Stimulated activated CD4-positive, alpha-beta T cell treated with anti-CD3 and anti-CD28 coated beads, Interleukin-2, amount 100 ng/mL, for 24 hours (primary cell): ENCODE measurements around the gene SNX25.

Experiments
- DNase-seq, 2 donors: peaks; one replicate each; pipeline ENCODE4 v3.0.0-alpha.2; 2020

SNX25 gene

GRCh38 chr4:185270037-185270436 is 60.6 kb downstream of the SNX25 start:
- DNase-seq, result no peak

- no peak for DNase-seq
Observed at GRCh38 chr4:185270885-185271284, 61.5 kb downstream of the SNX25 start.

DNA sequence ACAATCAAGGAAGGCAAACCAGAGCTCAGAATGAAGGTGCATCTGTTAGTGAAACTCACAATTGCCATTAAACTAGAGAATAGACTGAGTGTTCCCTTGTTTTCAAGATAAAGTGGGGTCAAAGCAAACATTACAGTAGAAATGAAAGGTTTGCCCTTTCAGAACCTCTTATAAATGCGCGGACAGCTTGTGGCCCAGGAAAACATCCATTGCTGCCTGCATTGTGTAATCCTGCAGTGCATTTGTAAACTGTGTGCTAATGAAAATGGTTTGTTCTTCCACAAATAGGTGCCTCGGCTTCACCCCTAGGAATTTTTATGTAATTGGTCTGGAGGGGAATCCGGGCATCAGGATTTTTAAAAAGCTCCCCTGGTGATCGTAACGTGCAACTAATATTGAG is 62.8 kb downstream of the SNX25 start:
- no peak for DNase-seq

- no peak for DNase-seq
Observed at GRCh38 chr4:185275501-185275900, 66.1 kb downstream of the SNX25 start.

- no peak for DNase-seq
Observed at GRCh38 chr4:185276036-185276435, 66.6 kb downstream of the SNX25 start.

DNA sequence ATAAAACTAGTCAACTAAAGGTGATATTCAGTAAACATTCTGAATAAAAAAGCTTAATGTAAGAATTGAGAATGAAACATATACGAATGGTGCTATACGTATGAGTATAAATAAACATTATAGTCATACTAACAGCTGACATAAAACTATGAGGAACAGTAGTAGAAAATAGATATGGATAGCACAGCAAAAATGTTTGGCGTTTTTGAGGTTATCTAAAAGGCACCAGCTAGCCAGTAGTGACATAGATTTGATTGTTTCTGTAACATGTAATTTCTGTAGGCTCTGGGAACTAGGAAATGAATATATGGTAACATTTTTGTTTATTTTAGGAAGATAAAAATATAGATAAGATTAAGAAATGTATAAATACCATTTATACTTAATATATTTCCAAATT is 69.3 kb downstream of the SNX25 start:
- DNase-seq, result no peak

- DNase-seq, result no peak
Observed at GRCh38 chr4:185280608-185281007, 71.2 kb downstream of the SNX25 start.

- DNase-seq, result no peak
Observed at GRCh38 chr4:185282968-185283367, 73.6 kb downstream of the SNX25 start.

DNA sequence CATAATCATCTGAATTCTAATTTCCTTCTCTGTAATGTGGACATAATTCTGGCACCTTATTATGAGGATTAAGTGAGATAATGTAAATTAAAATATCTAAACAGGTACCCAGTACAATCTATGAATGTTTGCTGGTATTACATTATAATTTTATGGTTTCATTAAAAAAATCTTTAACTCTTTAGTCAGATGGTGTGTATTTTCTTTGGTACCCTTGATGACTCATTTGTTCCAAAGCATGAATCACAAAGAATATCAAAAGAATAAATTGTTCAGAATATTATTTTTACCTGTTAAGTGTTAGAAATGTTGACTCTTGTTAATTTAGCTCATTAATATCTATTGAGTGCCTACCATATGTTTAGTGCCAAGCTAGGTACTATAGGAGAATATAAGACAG is 74.3 kb downstream of the SNX25 start:
- DNase-seq, result no peak

DNA sequence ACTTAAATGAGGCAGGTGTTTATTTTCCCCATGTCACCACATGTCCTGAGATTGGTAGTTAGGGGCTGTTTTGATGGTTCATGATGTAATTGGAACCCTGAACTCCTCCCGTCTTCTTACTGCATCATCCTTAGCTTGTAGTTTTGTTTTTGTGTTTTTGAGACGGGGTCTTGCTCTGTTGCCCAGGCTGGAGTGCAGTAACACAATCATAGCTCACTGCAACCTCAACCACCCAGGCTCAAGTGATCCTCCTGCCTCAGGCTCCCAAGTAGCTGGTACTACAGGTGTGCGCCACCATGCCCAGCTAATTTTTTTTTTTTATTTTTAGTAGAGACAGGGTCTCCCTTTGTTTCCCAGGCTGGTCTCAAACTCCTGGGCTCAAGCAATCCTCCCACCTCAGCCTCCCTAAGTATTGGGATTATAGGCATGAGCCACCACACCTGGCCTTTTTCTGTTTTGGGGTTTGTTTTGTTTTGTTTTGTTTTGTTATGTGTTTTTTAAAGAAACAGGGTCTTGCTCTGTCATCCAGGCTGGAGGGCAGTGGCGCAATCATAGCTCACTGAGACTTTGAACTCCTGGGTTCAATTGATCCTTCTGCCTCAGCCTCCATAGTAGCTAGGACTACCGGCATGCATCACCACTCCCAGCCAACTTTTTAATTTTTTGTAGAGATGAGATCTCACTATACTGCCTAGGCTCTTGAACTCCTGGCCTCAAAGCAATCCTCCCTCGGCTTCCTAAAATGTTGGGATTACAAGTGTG is 76.4 kb downstream of the SNX25 start:
- no peak for DNase-seq

- DNase-seq, result no peak
Observed at GRCh38 chr4:185286571-185286970, 77.2 kb downstream of the SNX25 start.

- DNase-seq, result no peak
Observed at GRCh38 chr4:185287031-185287430, 77.6 kb downstream of the SNX25 start.

DNA sequence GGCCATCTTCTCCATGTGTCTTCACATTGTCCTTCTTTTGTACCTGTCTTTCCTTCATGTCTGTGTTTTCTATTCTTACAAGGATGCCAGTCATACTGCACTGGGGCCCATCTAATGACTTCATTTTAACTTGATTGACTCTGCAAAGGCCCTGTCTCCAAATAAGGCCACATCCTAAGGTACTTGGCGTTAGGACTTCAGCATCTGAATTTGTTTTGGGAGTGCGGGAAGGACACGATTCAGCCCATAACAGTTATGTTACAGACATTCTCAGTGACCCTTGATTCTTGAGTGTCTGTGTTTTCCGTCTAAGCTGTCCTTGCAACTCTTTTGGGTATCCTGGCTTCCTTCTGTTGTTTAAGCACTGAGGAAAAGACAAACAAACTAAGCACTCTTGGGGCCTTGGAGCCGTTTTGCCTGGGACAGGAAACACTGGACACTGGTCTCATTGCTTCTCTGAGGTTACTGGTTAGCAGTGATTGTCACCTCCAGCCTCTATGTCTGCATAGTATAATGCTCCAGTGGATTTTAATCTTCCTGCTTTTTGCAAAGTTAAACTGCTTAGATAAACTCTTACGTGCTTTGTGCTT is 80.7 kb downstream of the SNX25 start:
- no peak for DNase-seq

GRCh38 chr4:185290656-185291055 is 81.3 kb downstream of the SNX25 start:
- no peak for DNase-seq

GRCh38 chr4:185293202-185293601 is 83.8 kb downstream of the SNX25 start:
- no peak for DNase-seq

GRCh38 chr4:185296665-185297460 is 87.5 kb downstream of the SNX25 start:
- no peak for DNase-seq

- DNase-seq, result no peak
Observed at GRCh38 chr4:185298728-185299430, 89.5 kb downstream of the SNX25 start.

- DNase-seq, result no peak
Observed at GRCh38 chr4:185304541-185304940, 95.1 kb downstream of the SNX25 start.

DNA sequence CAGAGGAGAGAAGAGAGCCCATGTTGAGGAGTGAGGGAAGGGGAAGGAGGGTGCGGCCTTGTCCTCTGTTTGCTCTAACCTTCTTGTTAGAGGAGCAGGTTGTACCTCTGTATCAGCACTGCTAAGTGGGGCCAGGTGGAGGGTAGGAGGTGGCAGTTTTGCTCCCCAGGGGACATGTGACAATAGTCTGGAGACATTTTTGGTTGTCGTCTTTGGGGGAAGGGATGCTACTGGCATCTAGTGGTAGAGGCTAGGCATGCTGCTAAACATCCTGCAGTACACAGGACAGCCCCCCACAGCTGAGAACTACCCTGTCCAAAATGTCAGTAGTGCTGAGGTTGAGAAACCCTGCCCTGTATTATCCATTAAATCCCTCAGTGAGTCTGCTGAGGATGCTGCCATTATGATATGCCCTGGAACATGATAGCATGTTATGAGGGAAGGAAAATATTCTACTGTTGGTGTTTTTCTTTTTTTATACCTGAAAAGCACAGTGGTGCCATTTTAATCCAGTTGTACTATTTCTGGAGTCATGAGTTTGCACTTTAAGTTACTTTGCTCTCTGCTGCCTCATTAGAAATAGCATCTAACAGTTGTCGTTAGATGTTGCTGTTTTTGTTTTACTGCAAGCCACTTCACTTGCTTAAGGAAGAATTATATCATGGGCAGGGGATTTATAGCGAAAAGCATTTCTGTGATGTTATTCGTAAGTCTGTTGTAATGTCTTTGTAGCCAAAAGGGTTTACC is 95.7 kb downstream of the SNX25 start:
- DNase-seq, result peak; percentile 2 to 21

GRCh38 chr4:185305979-185306442 is 96.6 kb downstream of the SNX25 start:
- no peak for DNase-seq

- DNase-seq, result no peak
Observed at GRCh38 chr4:185307136-185307950, 97.9 kb downstream of the SNX25 start.

GRCh38 chr4:185309770-185310169 is 100.4 kb downstream of the SNX25 start:
- no peak for DNase-seq
